HTERT RPE-1 (cell line): ENCODE measurements around the gene IFT81.

Source experiments
- in situ Hi-C: fragments of 300-500 bp; cut with MboI; formaldehyde crosslinking; loops from 4 replicates; pipeline ENCODE4 v1.14.3; 2020; ENCODE audit warnings: low sequenced_read_pairs

Gene IFT81

DNA sequence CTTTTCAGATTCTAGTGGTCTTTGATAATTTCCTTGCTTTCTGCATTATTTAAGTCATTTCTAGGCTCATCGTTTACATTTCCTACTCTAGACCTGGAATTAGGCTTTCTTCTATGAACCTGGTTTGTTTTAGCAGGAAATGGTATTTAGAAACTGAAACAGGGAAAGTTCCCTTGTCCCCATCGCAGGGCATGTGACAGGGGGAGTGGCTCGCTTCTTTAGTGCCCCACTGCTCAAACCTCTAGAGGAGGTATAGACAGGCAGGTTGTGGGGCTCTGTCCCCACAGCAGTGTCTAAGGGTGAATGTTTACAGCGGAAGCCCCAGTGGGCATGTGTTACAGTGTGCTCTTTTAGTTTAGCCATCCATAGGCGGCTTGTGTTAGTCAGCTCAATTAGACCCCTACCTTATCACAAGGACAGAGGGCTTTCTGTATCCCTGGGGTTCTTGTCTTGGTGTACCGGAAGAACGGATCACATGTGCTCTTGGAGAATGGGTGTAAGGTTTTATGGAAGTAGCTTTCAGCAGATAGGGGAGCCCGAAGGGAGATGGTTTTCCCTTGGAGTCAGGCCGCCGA, 25.0 kb downstream of the IFT81 start:
- in situ Hi-C loops: no loop called here

GRCh38 chr12:110156766-110157165, 32.6 kb downstream of the IFT81 start:
- in situ Hi-C loops: no loop called here

GRCh38 chr12:110157539-110157938, 33.4 kb downstream of the IFT81 start:
- in situ Hi-C loops: no loop called here

- in situ Hi-C loops: no loop called here
Observed at GRCh38 chr12:110159671-110160245, 35.6 kb downstream of the IFT81 start.

GRCh38 chr12:110165540-110166159, 41.5 kb downstream of the IFT81 start:
- in situ Hi-C loops: no loop called here

DNA sequence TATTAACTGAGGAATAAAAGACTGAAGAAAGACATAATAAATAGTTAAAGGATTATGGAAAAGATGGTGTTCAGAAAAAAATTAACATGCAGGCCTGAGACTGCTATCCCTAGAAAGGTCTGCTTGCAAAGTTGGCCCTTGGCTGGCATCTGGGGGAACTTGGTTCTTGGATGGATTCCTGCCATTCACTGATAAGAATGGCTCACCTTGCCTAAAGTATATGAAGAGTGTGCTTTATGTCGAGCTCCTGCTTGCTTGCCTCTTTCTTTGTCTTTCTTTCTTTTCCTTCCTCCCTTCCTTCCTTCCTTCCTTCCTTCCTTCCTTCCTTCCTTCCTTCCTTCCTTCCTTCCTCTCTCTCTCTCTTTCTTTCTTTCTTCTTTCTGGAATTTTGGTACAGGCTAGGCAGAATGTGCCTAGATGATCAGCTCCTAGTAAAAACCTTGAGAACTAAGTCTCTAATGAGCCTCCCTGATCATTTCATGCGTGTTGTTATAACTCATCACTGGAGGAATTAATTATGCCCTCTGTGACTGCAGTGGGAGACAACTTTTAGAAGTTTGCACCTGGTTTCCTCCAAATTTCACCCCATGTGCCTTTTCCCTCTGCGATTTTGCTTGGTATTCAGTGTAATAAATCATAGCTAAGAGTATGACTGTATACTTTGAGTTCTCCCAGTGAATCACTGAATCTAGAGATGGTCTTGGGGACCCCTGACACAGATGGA, 44.7 kb downstream of the IFT81 start:
- in situ Hi-C loops: no loop called here

GRCh38 chr12:110170535-110171185, 46.5 kb downstream of the IFT81 start:
- in situ Hi-C loops: no loop called here

DNA sequence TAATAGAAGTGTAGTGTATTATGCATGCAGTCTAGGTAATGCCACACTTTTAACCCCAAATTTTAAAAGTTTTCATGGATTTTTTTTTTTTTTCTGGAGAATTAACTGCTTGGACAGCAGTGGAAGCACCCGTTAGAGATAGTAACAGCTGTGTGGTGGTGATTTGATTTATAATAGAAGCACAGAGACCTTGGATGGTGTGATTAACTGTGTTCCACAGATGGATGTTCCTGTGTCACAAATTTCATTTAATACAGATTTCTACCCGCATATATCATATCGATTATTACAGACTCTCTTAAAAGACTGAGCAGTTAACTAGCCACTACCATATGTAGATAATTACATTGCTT, 47.0 kb downstream of the IFT81 start:
- in situ Hi-C loops: no loop called here

GRCh38 chr12:110171636-110172035, 47.5 kb downstream of the IFT81 start:
- in situ Hi-C loops: no loop called here

- in situ Hi-C loops: no loop called here
Observed at GRCh38 chr12:110174373-110174996, 50.3 kb downstream of the IFT81 start.

DNA sequence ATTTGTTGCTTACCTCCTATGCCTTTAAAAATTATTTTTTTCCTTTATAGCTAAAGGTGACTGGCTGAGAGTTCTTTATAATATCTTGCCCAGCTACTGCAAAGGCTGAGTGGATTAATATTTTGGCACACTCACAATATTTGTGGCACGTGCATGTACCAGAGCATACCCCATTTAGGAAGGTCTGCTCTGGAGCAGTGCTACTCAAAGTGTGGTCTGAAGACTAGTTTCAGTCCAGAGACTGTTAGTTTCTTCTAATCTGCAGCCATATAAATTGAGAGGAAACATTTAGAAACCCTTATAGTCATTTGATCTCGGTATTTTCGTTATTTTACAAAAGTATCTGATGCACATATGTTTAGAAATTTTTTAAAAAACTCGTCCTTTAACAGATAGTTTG, 51.0 kb downstream of the IFT81 start:
- in situ Hi-C loops: no loop called here

DNA sequence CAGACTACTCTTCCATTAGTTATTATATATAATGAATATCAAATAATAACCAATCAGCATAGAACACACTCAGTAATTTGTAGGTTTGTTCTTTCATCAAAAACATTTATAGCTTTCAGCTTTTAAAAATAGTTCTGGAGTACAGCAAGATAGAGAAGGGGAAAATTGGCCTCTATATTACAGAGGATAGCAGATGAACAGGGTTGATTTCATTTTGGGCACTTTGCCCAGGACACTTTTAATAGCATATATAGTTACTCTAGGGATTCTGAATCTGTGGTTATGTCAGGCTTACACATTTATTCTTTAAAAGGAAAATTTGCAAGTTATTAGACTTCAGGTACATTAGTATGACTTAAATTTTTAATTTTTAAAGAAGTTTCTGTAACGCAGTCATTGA, 52.6 kb downstream of the IFT81 start:
- in situ Hi-C loops: no loop called here

- in situ Hi-C loops: no loop called here
Observed at GRCh38 chr12:110179291-110179690, 55.1 kb downstream of the IFT81 start.

- in situ Hi-C loops: no loop called here
Observed at GRCh38 chr12:110180591-110181005, 56.4 kb downstream of the IFT81 start.

DNA sequence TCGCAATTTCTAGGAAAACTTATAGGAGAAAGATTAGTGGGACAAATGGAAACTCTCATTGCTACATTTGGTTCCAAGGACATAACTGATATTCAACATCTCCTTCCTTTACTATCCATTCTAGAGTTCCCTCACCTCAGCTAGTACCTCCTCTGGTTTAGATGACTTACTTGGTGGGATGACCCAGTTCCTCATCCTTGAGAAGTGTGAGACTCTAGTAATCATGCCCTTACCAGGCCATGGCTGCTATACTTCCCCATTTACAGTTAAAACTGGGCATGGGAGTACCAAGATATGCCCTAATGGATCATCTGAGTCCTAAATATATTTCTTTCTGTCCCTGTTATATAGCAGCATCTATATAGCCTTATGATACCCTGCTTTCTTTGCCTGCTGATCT, 58.1 kb downstream of the IFT81 start:
- in situ Hi-C loops: no loop called here

DNA sequence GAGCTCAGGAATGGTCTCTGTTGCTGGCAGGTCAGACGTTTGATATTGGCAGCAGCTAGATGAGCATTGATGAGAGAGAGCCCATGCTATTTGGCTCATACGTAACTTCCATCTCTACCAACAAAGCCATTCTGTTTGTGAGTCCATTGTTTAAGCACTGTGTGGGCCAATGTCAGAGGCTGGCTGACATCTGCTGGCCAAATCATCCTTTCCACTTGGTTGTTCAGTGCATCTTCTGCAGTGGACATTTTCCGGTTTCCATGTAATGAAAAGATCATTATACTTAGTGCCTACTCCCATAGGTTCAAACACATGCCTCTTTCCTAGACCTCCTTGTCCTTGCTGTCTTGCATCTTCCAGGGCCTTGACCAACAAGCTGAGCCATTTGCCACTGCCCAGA, 59.2 kb downstream of the IFT81 start:
- in situ Hi-C loops: no loop called here

- in situ Hi-C loops: no loop called here
Observed at GRCh38 chr12:110185626-110186025, 61.5 kb downstream of the IFT81 start.

GRCh38 chr12:110186059-110186458, 61.9 kb downstream of the IFT81 start:
- in situ Hi-C loops: no loop called here

GRCh38 chr12:110193196-110193595, 69.0 kb downstream of the IFT81 start:
- in situ Hi-C loops: no loop called here

GRCh38 chr12:110197003-110197402, 72.8 kb downstream of the IFT81 start:
- in situ Hi-C loops: no loop called here

GRCh38 chr12:110198386-110198785, 74.2 kb downstream of the IFT81 start:
- in situ Hi-C loops: no loop called here
